GM19324 (cell line): ENCODE measurements around the gene SLC36A1.
"Not testable (repeated sequence)": the region's sequence is repeated elsewhere in the genome, so short reads cannot be mapped to it uniquely, and the experiment has no call there.

Experiments used
- ATAC-seq: cut with Tn5 transposase; IDR thresholded peaks from one replicate; pipeline ENCODE4 v1.9.1; 2021; ENCODE audit warnings: mild to moderate bottlenecking, moderate library complexity; ENCODE audit not compliant: unreplicated experiment, low FRiP score

SLC36A1 gene

GRCh38 chr5:151447174-151448037, at the start of gene SLC36A1:
SLC36A1 (plus strand) TSS chr5:151447603; CDS start chr5:151458793, 11,190 bp downstream.
- peak; percentile 95 for ATAC-seq

DNA sequence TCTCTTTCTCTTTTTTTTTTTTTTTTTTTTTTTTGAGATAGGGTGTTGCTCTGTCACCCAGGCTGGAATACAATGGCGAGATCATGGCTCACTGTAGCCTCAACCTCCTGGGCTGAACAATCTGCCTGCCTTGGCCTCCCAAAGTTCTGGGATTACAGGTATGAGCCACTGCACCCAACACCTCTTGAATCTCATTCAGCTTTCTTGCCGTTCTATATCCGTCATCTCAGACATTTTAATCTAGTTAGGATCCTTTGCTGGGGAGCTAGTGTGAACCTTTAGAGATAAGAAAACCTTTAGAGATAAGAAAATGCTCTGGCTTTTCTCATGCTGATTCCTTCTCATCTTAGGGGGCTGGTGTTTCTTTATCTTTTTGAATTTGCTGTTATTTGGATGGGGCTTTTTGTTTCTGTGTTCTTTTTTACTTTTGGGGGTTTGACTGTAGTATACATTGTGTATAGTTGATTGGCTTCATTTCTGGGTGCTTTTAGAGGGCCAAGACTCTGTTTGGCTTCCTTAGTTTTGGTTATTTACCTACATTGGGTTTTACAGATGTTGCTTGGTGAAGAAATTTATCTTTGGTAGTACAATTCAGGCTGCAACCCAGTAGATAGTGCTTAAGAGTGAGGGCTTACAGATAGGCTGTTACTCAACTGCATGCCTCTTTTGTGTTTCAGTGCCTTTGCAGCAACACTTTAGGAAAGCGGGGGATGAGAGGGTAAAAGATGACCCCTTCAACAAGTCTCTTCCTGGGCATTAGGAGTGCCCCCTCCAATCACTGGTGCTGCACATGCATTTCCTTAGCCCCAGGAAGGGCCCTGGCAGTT, 41.9 kb upstream of the SLC36A1 start:
- ATAC-seq, result no peak

DNA sequence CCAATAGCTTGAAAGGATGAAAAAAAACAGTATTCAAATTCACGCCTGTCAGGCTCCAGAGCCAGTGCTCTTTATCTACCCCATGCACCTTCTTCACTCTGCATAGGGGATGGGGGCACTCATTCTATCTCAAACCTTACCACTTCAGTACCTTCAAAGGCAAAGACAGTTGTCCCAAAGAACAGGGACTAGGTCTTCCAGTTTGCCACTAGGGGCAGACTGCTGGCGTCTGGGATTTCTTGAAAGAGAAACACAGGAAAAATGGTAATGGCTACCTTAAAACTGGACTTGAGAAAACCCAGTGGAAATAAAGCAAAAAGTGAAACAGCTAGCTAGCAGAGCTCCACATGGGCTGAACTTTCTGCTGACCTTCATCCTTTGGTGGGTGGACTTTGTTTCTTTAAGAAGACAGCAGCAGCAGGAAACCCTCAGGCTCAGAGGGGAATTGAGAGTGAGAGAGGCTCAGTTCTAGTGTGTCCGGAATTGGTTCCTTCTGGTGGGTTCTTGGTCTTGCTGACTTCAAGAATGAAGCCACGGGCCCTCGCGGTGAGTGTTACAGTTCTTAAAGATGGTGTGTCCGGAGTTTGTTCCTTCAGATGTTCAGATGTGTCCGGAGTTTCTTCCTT, 41.0 kb upstream of the SLC36A1 start:
- no peak for ATAC-seq

GRCh38 chr5:151408591-151409230, 38.7 kb upstream of the SLC36A1 start:
- no peak for ATAC-seq

GRCh38 chr5:151413800-151414199, 33.6 kb upstream of the SLC36A1 start:
- no peak for ATAC-seq

DNA sequence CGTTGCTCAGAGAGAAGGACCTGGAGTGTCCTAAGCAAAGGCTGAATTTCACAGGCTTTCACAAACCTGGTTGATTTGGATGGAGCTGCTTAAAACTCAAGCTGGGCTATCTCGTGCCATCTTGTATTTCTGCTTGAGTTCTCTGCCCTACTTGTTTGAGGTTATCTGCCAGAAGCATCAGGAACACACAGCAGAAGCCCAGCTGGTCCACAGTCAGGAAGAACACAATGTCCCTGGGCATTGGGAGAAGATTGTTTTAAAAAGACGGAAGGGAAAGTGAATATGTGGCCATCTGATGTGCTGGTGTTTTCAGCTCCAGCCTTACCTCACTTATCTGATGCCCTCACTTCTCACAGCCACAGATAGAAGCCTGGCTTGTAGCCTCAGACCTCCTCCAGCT, 32.9 kb upstream of the SLC36A1 start:
- ATAC-seq, result no peak

DNA sequence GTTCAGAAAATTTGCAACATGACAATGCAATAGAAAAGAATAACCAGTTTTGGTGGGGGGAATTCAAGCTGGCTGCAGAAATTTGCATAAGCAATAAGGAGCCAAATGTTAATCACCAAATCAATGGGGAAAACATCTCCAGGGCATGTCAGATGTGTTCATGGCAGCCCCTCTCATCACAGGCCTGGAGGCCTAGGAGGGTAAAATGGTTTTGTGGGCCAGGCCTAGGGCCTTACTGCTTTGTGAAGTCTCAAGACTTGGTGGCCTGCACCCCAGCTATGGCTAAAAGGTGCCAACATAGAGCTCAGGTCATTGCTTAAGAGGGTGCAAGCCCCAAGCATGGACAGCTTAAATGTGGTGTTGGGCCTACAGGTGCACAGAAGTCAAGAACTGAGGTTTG, 29.7 kb upstream of the SLC36A1 start:
- ATAC-seq, result no peak

DNA sequence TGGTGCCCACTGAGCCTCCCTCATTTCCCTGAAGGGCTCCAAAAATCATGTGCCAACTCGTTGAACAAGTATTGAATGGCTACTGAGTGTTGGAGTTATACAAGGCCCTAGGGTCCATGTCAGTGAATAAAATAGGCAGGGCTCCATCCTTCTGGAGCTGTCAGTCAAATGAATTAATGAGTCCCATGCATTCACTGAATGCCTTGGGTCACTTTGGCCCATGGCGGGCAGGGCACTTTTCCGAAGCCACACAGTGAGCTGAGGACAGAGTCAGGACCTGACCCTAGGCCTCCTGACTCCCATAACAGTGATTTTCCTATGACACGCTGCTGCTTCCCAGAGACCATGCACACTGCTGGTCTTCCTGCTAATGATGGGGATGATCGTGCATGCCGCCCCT, 27.3 kb upstream of the SLC36A1 start:
- no peak for ATAC-seq

- no peak for ATAC-seq
Measured at GRCh38 chr5:151424892-151425523, 22.4 kb upstream of the SLC36A1 start.

DNA sequence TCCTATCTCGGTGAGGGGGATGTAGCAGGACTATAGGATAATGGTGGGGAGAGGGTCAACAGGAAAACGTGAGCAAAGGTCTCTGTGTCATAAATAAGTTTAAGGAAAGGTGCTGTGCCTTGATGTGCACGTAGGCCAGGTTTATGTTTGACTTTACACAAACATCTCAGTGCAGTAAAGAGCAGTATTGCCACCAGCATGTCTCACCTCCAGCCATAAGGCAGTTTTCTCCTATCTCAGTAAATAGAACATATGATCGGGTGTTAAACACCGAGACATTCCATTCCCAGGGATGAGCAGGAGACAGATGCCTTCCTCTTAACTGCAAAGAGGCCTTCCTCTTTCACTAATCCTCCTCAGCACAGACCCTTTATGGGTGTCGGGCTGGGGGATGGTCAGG, 21.1 kb upstream of the SLC36A1 start:
- not testable (repeated sequence) for ATAC-seq

DNA sequence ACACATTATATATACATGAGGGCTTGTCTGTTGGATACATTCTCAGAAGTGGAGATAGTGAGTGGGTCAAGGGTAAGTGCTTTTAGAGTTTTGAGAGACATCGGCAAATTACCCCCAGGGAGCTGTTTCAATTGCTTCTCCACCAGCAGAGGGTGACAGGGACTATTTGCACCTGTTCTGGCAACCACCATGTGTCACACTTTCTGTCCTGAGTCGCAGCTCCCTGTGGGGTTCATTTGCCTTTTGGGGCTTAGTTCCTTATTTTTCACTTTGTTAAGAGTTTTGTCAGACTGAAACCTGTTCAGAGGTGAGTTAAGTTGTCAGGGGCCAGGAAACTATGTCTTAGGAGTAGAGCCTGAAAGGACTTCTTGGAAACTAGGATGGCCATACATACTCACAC, 20.1 kb upstream of the SLC36A1 start:
- ATAC-seq, result peak; percentile 91

GRCh38 chr5:151430731-151431130, 16.7 kb upstream of the SLC36A1 start:
- ATAC-seq, result no peak

- ATAC-seq, result no peak
Measured at GRCh38 chr5:151431666-151432065, 15.7 kb upstream of the SLC36A1 start.

GRCh38 chr5:151432210-151432609, 15.2 kb upstream of the SLC36A1 start:
- ATAC-seq, result no peak

DNA sequence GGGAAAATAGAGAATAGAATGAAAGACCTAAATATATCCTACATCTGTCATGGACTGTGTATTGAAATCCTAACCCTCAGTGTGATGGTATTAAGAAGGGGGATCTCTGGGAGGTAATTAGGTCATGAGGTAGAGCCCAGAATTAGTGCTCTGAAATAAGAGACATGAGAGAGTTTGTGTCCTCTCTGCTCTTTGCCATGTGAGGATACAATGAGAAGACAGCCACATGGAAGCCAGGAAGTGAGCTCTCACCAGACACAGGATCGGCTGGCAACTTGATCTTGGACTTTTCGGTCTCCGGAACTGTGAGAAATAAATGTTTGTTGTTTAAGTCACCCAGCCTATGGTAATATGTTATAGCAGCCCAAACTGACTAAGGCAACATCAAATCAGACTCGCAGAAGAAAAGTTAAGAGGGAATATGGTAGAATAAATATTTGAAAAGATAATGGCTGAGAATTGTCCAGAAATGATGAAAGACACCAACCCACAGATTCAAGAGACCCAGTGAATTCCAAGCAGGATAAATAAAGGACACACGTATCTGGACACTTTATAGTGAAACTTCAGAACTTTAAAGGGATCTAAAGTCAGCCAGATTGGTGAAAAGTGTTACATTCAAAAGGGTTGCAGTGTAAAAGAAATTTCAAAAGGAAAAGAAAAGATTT, 12.7 kb upstream of the SLC36A1 start:
- no peak for ATAC-seq

- peak; percentile 16 for ATAC-seq
Measured at GRCh38 chr5:151448038-151448985, 909 bp downstream of the SLC36A1 start.

DNA sequence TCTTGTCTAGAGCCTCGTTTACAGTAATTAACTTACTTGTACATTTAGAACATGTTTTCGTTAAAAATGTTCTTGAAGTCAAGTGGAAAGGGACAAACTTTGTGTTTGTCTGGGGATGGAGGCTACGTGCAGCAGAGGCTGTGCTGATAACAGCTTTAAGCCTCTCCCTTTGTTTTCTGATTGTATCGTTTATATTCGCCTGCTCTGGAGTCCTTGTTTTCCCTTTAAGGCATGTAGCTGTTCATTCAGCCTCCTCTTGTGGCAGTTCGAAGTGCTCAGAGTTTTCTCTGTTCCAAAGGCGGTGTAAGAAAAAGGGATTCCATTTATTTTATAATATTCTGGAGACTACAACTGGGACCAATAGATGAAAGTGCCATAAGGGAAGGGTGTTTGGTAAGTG, 1.9 kb downstream of the SLC36A1 start:
- no peak for ATAC-seq

DNA sequence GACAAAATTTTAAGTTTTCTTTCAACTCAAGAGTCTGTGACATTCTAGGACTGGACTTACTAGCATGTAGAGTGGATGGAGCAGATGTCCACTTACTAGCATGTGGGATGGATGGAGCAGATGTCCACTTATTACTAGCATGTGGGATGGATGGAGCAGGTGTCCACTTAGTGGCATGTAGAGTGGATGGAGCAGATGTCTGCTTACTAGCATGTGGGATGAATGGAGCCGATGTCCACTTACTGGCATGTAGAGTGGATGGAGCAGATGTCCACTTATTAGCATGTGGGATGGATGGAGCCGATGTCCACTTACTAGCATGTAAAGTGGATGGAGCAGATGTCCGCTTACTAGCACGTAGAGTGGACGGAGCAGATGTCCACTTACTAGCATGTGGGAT, 2.4 kb downstream of the SLC36A1 start:
- no peak for ATAC-seq

GRCh38 chr5:151450605-151451004, 3.2 kb downstream of the SLC36A1 start:
- ATAC-seq, result no peak
